ENCODE measurements around the gene DIP2A.

GRCh38 chr21:46411236-46411635, 47.5 kb upstream of the DIP2A start:
- no peak for TF ChIP-seq POLR2AphosphoS5 (IDR thresholded peaks at IDR 0.05; ENCODE audit: low read depth, low read length)
- no peak for TF ChIP-seq REST (IDR thresholded peaks at IDR 0.05; ENCODE audit: insufficient read depth in 1 of 2, low read depth in 2 of 2, low read length in 1 of 2)
- TF ChIP-seq CTCF (IDR thresholded peaks at IDR 0.05) = no peak
- no peak for TF ChIP-seq SIN3A (IDR thresholded peaks at IDR 0.05; ENCODE audit: borderline replicate concordance, insufficient read depth, low read depth, low read length)
